OCI-LY1 (cell line): ENCODE results near the gene PKN2.

Source experiments
- H2AFZ ChIP-seq: fragments of 200-600 bp; sonication (generic), shearing (Covaris generic); 2 replicates; pipeline ENCODE4 v1.6.0; 2014; ENCODE audit warnings: antibody characterized with exemption, mild to moderate bottlenecking, low read length
- H3F3A ChIP-seq: fragments of 200-600 bp; sonication (generic), shearing (Covaris generic); 2 replicates; pipeline ENCODE4 v1.6.0; 2014; ENCODE audit warnings: mild to moderate bottlenecking, antibody characterized with exemption, low read length, moderate library complexity; ENCODE audit not compliant: insufficient read depth
- H3K27ac ChIP-seq: fragments of 200-600 bp; sonication (generic); 2 replicates; pipeline ENCODE4 v1.5.1; 2014; ENCODE audit warnings: low read length, mixed run types, mild to moderate bottlenecking, low read depth; ENCODE audit not compliant: poor library complexity, severe bottlenecking
- H3K27me3 ChIP-seq: fragments of 200-600 bp; sonication (generic); 2 replicates; pipeline ENCODE4 v1.6.0; 2014; ENCODE audit warnings: antibody characterized with exemption, mild to moderate bottlenecking, low read length, moderate library complexity; ENCODE audit not compliant: insufficient read depth
- H3K36me3 ChIP-seq: fragments of 200-600 bp; sonication (generic); 2 replicates; pipeline ENCODE4 v1.6.1; 2014; ENCODE audit warnings: mild to moderate bottlenecking, antibody characterized with exemption, low read length, moderate library complexity, mixed read lengths; ENCODE audit not compliant: insufficient read depth
- H3K4me1 ChIP-seq: fragments of 200-600 bp; sonication (generic); 2 replicates; pipeline ENCODE4 v1.5.1; 2014; ENCODE audit warnings: mild to moderate bottlenecking, low read length, moderate library complexity; ENCODE audit not compliant: insufficient read depth, severe bottlenecking
- H3K4me2 ChIP-seq: fragments of 200-600 bp; sonication (generic), shearing (Covaris generic); 2 replicates; pipeline ENCODE4 v1.6.1; 2014; ENCODE audit warnings: low read length
- H3K4me3 ChIP-seq: fragments of 200-600 bp; sonication (generic); 2 replicates; pipeline ENCODE4 v1.5.1; 2014; ENCODE audit warnings: low read length, low read depth, mild to moderate bottlenecking, mixed read lengths; ENCODE audit not compliant: poor library complexity, severe bottlenecking
- H3K79me2 ChIP-seq: fragments of 200-600 bp; shearing (Covaris generic); 2 replicates; pipeline ENCODE4 v1.6.1; 2016; ENCODE audit warnings: mixed run types, low read length, mixed read lengths; ENCODE audit not compliant: insufficient read depth
- H3K9ac ChIP-seq: fragments of 200-600 bp; sonication (generic), shearing (Covaris generic); 2 replicates; pipeline ENCODE4 v1.6.1; 2014; ENCODE audit warnings: mild to moderate bottlenecking, low read length, mixed read lengths
- H3K9me2 ChIP-seq: fragments of 200-600 bp; sonication (generic), shearing (Covaris generic); 2 replicates; pipeline ENCODE4 v1.6.1; 2014; ENCODE audit warnings: low read depth, mild to moderate bottlenecking, low read length, mixed read lengths
- H3K9me3 ChIP-seq: fragments of 200-600 bp; shearing (Covaris generic); 2 replicates; pipeline ENCODE4 v1.6.1; 2014; ENCODE audit warnings: low read length, mixed read lengths
- H4K20me1 ChIP-seq: fragments of 200-600 bp; sonication (generic), shearing (Covaris generic); 2 replicates; pipeline ENCODE4 v1.6.0; 2016; ENCODE audit warnings: mild to moderate bottlenecking, low read length; ENCODE audit not compliant: insufficient read depth
- EZH2 ChIP-seq: fragments of 200-600 bp; sonication (generic), shearing (Covaris generic); IDR thresholded peaks from 2 replicates; pipeline ENCODE4 v1.8.0; 2017; ENCODE audit warnings: borderline replicate concordance, mixed run types, mild to moderate bottlenecking, antibody characterized with exemption, low read length, moderate library complexity, mixed read lengths
- TF ChIP-seq, protein P1 (sequence below): fragments of 200-600 bp; sonication (generic), shearing (Covaris generic); IDR thresholded peaks from 2 replicates; pipeline ENCODE4 v1.5.1; 2017; ENCODE audit warnings: mild to moderate bottlenecking, antibody characterized with exemption, low read length, moderate library complexity, mixed read lengths

PKN2 gene

DNA sequence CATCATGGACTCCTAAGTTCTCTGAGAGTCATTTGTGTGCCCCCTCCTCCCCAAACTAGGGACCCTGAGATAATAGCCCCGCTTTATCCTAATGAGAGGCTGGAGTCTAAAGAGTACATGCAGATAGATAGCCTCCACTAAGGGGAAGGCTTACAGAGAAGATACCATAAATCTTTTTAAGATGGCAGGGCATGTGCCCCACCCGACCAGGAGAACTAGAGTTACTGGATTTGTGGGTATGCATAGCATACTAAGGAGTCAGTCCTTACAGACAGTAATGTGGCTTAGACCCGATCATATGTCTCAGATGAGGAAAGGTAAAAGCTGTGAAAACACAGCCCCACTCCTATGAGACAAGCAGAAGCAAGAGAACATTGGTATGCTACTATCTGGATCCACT, 25.7 kb upstream of the PKN2 start:
- no peaks in the 10 kb centered on the region for H3K79me2 ChIP-seq
- no peaks in the 10 kb centered on the region for H3K36me3 ChIP-seq
- TF ChIP-seq EZH2 = no peak
- TF ChIP-seq, protein P1, sequence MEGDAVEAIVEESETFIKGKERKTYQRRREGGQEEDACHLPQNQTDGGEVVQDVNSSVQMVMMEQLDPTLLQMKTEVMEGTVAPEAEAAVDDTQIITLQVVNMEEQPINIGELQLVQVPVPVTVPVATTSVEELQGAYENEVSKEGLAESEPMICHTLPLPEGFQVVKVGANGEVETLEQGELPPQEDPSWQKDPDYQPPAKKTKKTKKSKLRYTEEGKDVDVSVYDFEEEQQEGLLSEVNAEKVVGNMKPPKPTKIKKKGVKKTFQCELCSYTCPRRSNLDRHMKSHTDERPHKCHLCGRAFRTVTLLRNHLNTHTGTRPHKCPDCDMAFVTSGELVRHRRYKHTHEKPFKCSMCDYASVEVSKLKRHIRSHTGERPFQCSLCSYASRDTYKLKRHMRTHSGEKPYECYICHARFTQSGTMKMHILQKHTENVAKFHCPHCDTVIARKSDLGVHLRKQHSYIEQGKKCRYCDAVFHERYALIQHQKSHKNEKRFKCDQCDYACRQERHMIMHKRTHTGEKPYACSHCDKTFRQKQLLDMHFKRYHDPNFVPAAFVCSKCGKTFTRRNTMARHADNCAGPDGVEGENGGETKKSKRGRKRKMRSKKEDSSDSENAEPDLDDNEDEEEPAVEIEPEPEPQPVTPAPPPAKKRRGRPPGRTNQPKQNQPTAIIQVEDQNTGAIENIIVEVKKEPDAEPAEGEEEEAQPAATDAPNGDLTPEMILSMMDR = no peak
- no peaks in the 10 kb centered on the region for H3K4me1 ChIP-seq
- H4K20me1 ChIP-seq = no peaks in the 10 kb centered on the region
- H2AFZ ChIP-seq = no peak overlapping the region
- H3K27me3 ChIP-seq = no peaks in the 10 kb centered on the region
- no peaks in the 10 kb centered on the region for H3F3A ChIP-seq
- no peak overlapping the region for H3K27ac ChIP-seq
- H3K9me2 ChIP-seq = no peaks in the 10 kb centered on the region
- H3K9me3 ChIP-seq = no peaks in the 10 kb centered on the region
- H3K4me2 ChIP-seq = no peak overlapping the region
- no peak overlapping the region for H3K4me3 ChIP-seq
- no peak overlapping the region for H3K9ac ChIP-seq

DNA sequence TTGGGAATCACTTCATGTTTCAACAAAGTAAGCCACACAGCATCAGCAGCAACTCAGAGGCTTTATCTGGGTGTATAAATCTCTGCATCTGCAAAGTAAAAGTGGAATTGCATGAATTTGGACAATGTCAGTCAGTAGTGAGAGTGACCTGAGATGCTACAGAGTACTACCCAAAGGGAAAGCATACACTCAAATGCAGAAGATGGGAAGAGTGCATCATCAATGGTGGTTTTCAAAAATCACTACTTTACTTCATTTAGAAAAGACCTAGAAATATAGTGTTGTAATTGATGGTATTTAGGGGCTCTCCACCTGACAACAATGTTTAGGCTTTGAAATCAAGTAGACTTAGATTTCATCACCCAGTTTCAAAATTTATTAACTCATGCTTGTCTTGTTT, 24.5 kb upstream of the PKN2 start:
- no peak overlapping the region for H2AFZ ChIP-seq
- no peaks in the 10 kb centered on the region for H3K9me3 ChIP-seq
- H4K20me1 ChIP-seq = no peaks in the 10 kb centered on the region
- H3K9ac ChIP-seq = no peak overlapping the region
- H3K4me3 ChIP-seq = no peak overlapping the region
- H3K9me2 ChIP-seq = no peaks in the 10 kb centered on the region
- H3K4me2 ChIP-seq = no peak overlapping the region
- H3K27ac ChIP-seq = no peak overlapping the region
- no peak for TF ChIP-seq EZH2
- TF ChIP-seq, protein P1 = no peak
- H3K79me2 ChIP-seq = no peaks in the 10 kb centered on the region
- no peaks in the 10 kb centered on the region for H3K27me3 ChIP-seq
- no peaks in the 10 kb centered on the region for H3F3A ChIP-seq
- no peaks in the 10 kb centered on the region for H3K36me3 ChIP-seq
- no peaks in the 10 kb centered on the region for H3K4me1 ChIP-seq

DNA sequence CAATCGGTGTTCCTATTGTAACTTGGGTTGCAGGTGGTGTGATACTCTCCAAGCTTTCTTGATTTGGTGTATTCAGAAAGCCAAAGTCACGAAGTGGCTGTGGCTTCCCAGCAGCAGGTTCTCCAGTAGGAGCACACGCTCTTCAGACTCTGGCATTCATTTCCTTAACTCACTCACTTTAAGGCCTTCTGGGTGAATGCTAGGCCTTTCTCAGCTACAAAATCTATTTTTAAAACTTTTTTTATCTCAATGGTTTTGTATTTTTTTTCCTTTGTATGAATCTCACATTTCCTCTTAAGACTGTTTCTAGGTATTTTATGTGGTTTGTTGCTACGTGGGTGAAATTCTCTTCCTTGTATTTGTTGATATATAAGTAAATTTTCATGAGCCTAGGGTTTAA, 22.9 kb upstream of the PKN2 start:
- H3K27ac ChIP-seq = no peak overlapping the region
- no peaks in the 10 kb centered on the region for H3K36me3 ChIP-seq
- no peaks in the 10 kb centered on the region for H3K9me2 ChIP-seq
- H2AFZ ChIP-seq = no peak overlapping the region
- H3F3A ChIP-seq = no peaks in the 10 kb centered on the region
- no peak overlapping the region for H3K4me2 ChIP-seq
- H4K20me1 ChIP-seq = no peaks in the 10 kb centered on the region
- no peaks in the 10 kb centered on the region for H3K27me3 ChIP-seq
- TF ChIP-seq, protein P1 = no peak
- no peaks in the 10 kb centered on the region for H3K4me1 ChIP-seq
- no peaks in the 10 kb centered on the region for H3K9me3 ChIP-seq
- H3K79me2 ChIP-seq = no peaks in the 10 kb centered on the region
- no peak overlapping the region for H3K9ac ChIP-seq
- no peak overlapping the region for H3K4me3 ChIP-seq
